Right hindlimb (tissue), 1 donor: Measurements from ENCODE around the gene EIF4G3.

Experiments
- DNase-seq: peaks from one replicate; pipeline ENCODE4 v3.0.0-alpha.2; 2018

The EIF4G3 gene

DNA sequence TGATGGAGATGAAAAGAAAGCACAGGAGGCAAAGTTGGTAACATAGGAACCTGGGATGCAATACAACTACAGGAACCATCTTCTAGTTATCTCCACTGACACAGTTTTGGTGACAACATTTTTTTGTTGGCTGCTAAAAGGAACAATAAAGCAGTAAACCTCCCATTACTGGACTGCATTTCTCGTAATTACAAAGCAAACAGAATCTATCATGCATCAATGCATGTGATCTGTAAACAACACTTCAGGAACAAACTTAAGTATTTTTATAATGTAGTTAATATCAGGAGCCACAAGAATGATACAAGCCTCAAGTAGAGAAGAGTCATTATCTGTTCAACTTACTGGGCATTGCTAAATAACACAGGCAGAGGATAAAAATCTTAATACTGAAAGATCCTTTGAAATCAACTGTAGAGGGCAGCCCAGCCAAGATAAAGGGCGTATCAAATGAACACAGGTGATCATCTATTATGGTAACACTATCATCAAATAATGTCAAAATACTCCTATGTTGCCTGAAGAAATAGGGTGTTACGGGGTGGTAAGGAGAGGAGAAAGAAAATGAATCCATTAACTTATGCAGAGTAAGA, 193.3 kb downstream of the EIF4G3 start:
- no peak for DNase-seq

DNA sequence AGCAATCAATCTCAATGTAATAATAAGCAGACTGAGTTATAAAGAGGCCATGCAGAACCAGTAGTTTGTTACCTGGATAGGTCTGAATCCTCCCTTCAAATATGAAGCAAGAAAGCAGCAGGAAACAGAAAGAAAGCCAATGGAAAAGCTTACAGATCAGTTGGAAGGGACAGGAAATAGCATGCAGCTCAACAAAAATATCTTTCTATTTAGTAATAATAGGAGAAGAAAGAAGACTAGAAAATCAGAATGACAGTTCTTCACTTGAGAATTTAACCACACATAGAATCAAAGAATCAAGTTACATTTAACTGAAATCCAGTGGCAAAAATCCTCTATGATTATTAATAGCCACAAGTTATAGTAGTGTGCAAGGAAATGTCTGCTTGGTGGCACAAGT, 194.4 kb downstream of the EIF4G3 start:
- DNase-seq: no peak

DNA sequence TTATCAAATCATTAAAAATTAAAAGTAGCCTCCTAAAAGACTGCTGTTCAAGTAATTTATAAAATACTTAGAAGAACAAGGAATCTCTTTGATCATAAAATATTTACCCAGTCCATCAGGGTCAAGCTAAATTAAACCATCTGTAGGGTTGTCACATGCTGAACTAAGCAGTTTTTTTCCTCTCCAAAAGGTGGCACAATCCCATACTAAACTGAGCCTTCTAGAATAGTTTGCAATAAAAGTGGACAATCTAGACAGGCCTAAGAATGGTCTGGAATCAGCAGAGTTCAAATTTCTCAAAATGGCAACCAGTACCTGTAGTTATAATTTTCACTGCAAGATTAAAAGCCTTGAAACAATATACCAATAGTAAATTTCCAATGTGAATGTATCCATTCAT, 194.8 kb downstream of the EIF4G3 start:
- DNase-seq: no peak

DNA sequence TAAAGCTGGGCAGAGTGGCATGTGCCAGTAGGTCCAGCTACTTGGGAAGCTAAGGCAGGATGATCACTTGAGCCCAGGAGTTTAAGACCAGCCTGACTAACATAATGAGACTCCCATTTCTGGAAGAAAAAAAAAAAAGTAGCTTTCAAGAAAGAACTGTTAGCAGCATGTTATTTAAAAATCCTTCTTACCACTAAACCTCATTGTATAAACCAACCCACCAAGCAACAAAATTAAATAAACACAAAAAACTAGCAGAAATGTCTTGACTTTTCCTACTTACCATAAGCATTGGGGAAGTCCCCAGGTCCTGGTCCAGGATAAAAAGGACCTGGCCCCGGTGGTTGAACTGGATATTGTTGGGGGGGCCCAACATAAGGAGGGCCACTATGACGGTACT, 196.6 kb downstream of the EIF4G3 start:
- DNase-seq: no peak

- no peak for DNase-seq
Measured at GRCh38 chr1:20978413-20978812, 198.3 kb downstream of the EIF4G3 start.

- no peak for DNase-seq
Measured at GRCh38 chr1:20975668-20976067, 201.0 kb downstream of the EIF4G3 start.

DNA sequence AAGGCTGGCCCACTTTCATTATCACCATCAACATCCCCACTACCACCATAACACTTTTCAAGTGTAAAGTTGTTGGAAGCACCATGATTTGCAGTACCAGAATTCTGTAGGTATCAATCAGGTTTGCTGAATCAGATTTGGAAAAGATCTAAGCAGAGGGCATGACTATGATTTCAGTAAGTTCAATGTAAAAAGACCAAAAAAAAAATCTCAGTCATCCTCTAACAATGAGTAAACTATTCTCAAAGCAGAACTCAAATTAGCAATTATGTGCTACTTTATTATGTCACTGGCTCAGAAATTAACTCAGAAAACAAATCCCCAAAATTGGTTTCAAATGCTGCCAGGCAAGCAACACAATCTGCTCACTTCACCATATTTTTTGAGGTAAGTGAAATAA, 201.7 kb downstream of the EIF4G3 start:
- no peak for DNase-seq

DNA sequence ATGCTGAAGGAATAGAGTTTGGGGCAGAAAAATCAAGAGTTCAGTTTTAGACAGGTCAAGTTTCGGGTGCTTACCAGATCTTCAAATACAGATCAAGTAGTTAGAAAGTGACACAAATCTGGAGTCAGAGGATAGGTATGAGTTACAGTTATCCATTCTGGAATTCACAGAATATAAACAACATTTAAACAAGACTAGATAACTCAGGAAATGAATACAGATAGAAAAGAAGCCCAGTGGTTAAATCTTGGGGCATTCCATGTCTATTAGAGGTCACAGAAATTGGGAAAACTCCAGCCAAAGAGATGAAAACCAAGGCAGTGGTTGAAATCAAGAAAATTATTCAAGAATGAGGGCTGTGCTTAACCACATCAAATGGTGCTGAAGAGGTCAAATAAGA, 202.6 kb downstream of the EIF4G3 start:
- DNase-seq: no peak

- no peak for DNase-seq
Measured at GRCh38 chr1:20972855-20973254, 203.8 kb downstream of the EIF4G3 start.

DNA sequence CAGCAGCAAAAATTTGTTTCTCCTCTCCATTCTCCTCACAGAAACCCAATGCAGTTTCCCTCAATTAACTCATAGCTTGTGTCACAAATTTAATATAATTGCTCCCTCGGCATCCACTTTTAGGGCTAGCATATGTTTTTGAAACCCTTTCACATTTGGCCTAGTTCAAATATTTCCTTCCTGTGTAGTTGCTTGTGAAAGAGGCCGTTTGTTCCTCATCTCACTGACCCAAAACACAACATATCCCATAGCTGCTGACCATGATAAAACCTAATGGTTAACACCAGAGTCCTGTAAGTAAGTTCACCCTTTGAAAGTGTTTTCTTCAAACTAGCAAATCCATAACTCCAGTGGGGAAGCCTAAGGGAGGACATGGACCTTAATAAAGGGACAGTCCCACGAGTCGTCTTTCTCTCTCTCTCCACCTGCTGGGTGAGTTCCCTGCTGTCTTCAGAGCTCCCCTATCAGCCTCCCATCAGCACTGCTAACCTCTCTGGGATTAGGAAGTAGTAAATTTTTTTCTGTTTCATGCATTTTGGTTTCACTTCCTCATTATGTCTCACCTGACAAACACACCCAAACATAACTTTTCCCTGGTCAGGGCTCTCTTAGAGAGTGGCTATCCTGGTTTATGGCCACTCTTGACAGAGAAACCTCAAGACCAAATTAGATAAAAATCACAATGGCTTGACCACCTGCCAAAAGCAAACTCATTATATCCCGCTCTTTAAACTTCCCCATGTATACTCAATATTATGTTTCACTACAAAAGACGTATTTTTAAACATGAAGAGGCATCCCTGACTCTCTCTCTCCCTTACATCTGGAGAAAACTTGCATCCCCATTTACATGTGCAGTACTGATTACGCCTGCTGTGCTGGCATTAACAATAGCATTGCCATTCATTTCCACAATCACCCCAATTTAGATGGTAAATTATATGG, 211.9 kb downstream of the EIF4G3 start:
- DNase-seq: no peak

- DNase-seq: no peak
Measured at GRCh38 chr1:20962576-20963258, 214.0 kb downstream of the EIF4G3 start.

DNA sequence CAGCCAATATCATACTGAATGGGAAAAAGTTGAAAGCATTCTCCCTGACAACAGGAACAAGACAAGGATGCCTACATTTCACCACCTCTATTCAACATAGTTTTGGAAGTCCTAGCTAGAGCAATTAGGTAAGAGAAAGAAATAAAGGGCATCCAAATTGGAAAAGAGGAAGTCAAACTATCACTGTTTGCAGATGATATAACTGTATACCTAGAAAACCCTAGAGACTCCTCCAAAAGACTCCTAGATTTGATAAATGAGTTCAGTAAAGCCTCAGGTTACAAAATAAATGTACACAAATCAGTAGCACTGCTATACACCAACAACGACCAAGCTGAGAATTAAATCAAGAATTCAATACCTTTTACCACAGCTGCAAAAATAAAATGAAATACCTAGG, 218.3 kb downstream of the EIF4G3 start:
- DNase-seq: no peak

GRCh38 chr1:20956272-20956671, 220.4 kb downstream of the EIF4G3 start:
- DNase-seq: no peak

DNA sequence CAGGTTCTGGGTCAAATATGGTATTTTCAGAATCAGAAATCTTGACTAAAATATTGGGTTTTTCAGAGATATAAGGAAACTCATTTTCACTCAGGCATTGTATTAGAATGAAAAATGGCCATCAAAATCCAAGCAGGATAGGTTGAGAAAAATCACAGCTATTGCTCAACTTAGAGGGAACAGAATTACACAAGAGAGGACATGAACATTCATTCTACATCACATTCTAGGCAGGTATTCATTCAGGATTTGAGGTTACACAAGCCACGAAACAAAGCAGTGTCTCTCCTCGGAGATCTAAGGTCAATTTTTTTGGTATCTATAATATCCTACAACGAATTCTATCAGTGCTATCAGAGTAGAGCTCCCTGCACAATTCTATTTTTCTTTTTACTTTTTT, 226.0 kb downstream of the EIF4G3 start:
- no peak for DNase-seq

DNA sequence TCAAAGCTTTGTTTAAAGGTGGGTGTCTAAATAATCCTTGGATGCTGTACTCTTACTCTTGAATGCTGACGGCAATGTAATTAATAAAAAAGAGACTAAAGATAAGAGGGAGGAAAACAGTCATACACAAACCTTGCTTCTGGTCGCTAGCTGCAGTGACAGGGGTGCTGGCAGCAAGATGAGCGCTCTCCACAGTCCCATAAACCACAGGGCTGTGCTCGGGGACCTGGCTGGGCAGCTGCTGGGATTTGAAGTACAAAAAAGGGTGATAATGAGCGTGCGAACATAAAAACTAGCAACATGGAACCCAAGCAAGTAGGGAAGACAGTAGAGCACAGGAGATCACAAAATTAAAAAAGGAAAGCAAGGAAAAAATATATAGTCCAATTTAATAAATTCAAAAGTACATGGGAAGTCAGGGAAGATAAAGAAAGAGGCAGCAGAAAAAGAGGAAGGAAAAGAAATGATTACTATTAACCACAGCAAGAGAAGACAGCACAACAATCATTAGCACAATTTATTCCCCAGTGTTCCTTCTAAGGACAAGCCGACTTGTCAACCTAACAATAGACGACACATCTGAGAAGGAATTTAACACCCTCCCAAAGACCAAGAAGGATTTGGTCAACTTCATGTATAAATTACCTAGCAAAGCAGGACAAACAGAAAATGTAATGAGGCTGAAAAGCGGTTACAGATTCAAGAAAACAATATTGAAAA, 226.7 kb downstream of the EIF4G3 start:
- DNase-seq: no peak

GRCh38 chr1:20948101-20948500, 228.6 kb downstream of the EIF4G3 start:
- no peak for DNase-seq

GRCh38 chr1:20947409-20947808, 229.3 kb downstream of the EIF4G3 start:
- DNase-seq: no peak

DNA sequence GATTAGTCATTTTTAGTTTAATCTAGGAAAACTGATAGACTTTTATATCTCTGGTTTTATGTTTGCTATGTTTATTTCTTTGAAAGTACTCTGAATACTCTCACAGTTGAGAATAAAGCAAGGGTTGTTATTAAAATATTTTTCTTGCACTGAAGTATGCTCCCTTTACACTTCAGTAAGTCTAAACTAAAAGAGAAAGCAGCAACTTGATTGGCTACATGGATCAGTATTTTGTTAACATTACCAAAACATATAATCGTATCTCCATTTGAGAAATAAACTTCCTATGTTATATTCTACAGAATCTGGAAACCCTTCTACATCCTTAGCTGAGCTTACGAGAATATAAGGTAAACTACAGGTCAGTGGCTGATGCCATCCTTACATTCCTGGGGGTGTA, 240.1 kb downstream of the EIF4G3 start:
- no peak for DNase-seq

GRCh38 chr1:20936216-20936615, 240.5 kb downstream of the EIF4G3 start:
- DNase-seq: no peak

DNA sequence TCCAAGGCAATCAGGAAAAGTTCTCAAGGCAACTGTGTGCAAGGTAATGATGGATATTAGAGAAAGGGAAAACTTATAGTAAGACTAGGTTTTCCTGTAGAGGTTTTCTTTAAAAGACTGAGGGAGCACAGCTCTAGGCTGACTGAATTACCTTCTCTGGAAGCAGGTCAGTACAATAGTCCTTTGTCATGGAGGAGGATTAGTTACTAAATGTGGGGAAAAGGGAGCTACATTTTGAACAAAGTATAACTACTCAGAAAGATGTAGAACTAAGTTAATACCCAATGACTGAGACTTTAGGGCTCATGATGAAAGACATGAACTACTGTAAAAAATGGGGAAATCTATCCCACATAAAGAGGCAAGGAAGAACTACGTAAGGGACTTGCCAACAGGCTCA, 241.0 kb downstream of the EIF4G3 start:
- DNase-seq: no peak

- no peak for DNase-seq
Measured at GRCh38 chr1:20932437-20932977, 244.2 kb downstream of the EIF4G3 start.

DNA sequence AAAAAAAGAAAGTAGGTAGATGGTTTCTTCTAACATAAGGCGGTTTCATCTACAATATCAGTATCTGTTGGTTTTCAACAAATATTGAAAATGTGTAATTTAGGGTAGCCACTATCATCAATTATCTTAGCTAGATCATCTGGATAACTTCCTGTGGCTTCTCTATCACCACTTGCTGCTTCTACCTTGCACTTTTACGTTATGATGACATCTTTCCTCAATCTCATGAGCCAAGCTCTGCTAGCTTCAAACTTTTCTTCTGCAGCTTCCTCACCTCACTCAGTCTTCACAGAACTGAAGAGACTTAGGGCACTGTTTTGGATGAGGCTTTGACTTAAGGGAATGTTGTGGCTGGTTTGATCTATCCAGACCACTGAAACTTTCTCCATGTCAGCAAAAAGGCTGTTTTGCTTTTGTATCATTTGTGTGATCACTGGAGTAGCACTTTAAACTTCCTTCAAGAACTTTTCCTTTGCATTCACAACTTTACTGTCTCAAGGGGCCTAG, 244.7 kb downstream of the EIF4G3 start:
- DNase-seq: no peak

- DNase-seq: no peak
Measured at GRCh38 chr1:20930427-20930826, 246.3 kb downstream of the EIF4G3 start.
